HepG2 (cell line): ENCODE measurements around the gene DDIT4. TPM values are rescaled to one million over a fixed set of nuclear protein-coding genes. Genes with fewer than 3 reads are reported as not detected.
A peak's percentile ranks its signal among the peaks of the same experiment; 100 is the strongest.

Source experiments
- CEBPB ChIP-seq: IDR thresholded peaks from 2 replicates; pipeline ENCODE4 v1.6.1; 2011; ENCODE audit warnings: low read depth, low read length, improper control_type of control experiment, borderline replicate concordance
- CEBPG ChIP-seq: IDR thresholded peaks from 2 replicates; pipeline ENCODE4 v1.6.1; 2016
- HMGA1 ChIP-seq: sonication (generic); formaldehyde crosslinking; conservative IDR thresholded peaks from 2 replicates; pipeline ENCODE4 v1.4.0; 2020; ENCODE audit warnings: missing genetic modification reagents
- JUNB ChIP-seq: sonication (generic); formaldehyde crosslinking; IDR thresholded peaks from 2 replicates; pipeline ENCODE4 v1.8.0; 2022; ENCODE audit warnings: missing genetic modification reagents, mild to moderate bottlenecking, borderline replicate concordance
- KDM6A ChIP-seq: IDR thresholded peaks from 2 replicates; pipeline ENCODE4 v1.6.1; 2016; ENCODE audit warnings: low read depth
- KMT2B ChIP-seq: IDR thresholded peaks from 2 replicates; pipeline ENCODE4 v1.6.1; 2016; ENCODE audit warnings: missing genetic modification reagents, missing compliant biosample characterization
- NFKB2 ChIP-seq: sonication (generic); formaldehyde crosslinking; IDR thresholded peaks from 2 replicates; pipeline ENCODE4 v1.4.0; 2020; ENCODE audit warnings: missing genetic modification reagents, borderline replicate concordance
- POLR2A ChIP-seq, 2 experiments: IDR thresholded peaks; 2 replicates each; pipeline ENCODE4 v1.6.1; 2011; ENCODE audit warnings: low read depth in 2 of 2, low read length in 2 of 2, mild to moderate bottlenecking in 1 of 2, moderate library complexity in 1 of 2; ENCODE audit not compliant: insufficient read depth in 1 of 2
- SETDB1 ChIP-seq: sonication (generic); formaldehyde crosslinking; IDR thresholded peaks from 2 replicates; pipeline ENCODE4 v1.5.1; 2020; ENCODE audit warnings: missing genetic modification reagents, mild to moderate bottlenecking, borderline replicate concordance
- ZFP82 ChIP-seq: sonication (generic); formaldehyde crosslinking; IDR thresholded peaks from 2 replicates; pipeline ENCODE4 v1.5.1; 2020; ENCODE audit warnings: mild to moderate bottlenecking, missing genetic modification reagents, borderline replicate concordance
- ZFX ChIP-seq: sonication (generic); formaldehyde crosslinking; IDR thresholded peaks from 2 replicates; pipeline ENCODE4 v1.4.0; 2020; ENCODE audit warnings: mild to moderate bottlenecking, low read depth, missing genetic modification reagents, moderate library complexity
- ZMYM2 ChIP-seq: sonication (generic); formaldehyde crosslinking; IDR thresholded peaks from 2 replicates; pipeline ENCODE4 v1.8.0; 2022; ENCODE audit warnings: mild to moderate bottlenecking, missing genetic modification reagents
- ZNF333 ChIP-seq: sonication (generic); formaldehyde crosslinking; IDR thresholded peaks from 2 replicates; pipeline ENCODE4 v1.4.0; 2020; ENCODE audit warnings: mild to moderate bottlenecking, missing genetic modification reagents, borderline replicate concordance
- ZNF350 ChIP-seq: sonication (generic); formaldehyde crosslinking; IDR thresholded peaks from 2 replicates; pipeline ENCODE4 v1.4.0; 2020; ENCODE audit warnings: mild to moderate bottlenecking, low read depth, missing genetic modification reagents, borderline replicate concordance
- ZSCAN29 ChIP-seq: sonication (generic); formaldehyde crosslinking; conservative IDR thresholded peaks from 2 replicates; pipeline ENCODE4 v1.4.0; 2020; ENCODE audit warnings: mild to moderate bottlenecking, missing genetic modification reagents
- polyA plus RNA-seq, 8 experiments: library from polyadenylated mRNA; depleted of rRNA in 3 of 8; stranded (reverse) in 7 of 8; unstranded in 1 of 8; fragments of >200 nt; fragmentation: Illumina TruSeq in 4 of 8; extraction: Trizol in 4 of 8; gene quantifications; 2 replicates each; pipeline versions ENCODE4 v1.2.1 to v1.2.3, GENCODE V29; 2011 to 2016; ENCODE audit warnings: low read depth in 4 of 8, missing spikeins in 1 of 8, mixed read lengths in 1 of 8; ENCODE audit not compliant: insufficient read depth in 1 of 8
- total RNA-seq, 5 experiments: library from RNA; depleted of rRNA; stranded (reverse); fragments of >200 nt; fragmentation: Illumina TruSeq; extraction: Trizol; gene quantifications; 2 replicates each; pipeline ENCODE4 v1.2.3, GENCODE V29; 2016; ENCODE audit warnings: low read depth in 1 of 5
- TF ChIP-seq, protein P1 (sequence below): sonication (generic); formaldehyde crosslinking; IDR thresholded peaks from 2 replicates; pipeline ENCODE4 v1.5.0; 2020; ENCODE audit warnings: missing genetic modification reagents, mild to moderate bottlenecking, borderline replicate concordance
- TF ChIP-seq, protein P2 (sequence below): sonication (generic); formaldehyde crosslinking; IDR thresholded peaks from 2 replicates; pipeline ENCODE4 v1.4.0; 2020; ENCODE audit warnings: missing genetic modification reagents
- TF ChIP-seq, protein P3 (sequence below): sonication (generic); formaldehyde crosslinking; IDR thresholded peaks from 2 replicates; pipeline ENCODE4 v1.4.0; 2020; ENCODE audit warnings: missing genetic modification reagents, low read depth, mild to moderate bottlenecking, borderline replicate concordance
- TF ChIP-seq, protein P4 (sequence below): sonication (generic); formaldehyde crosslinking; IDR thresholded peaks from 2 replicates; pipeline ENCODE4 v1.4.0; 2020; ENCODE audit warnings: missing genetic modification reagents, borderline replicate concordance
- TF ChIP-seq, protein P5 (sequence below): sonication (generic); formaldehyde crosslinking; IDR thresholded peaks from 2 replicates; pipeline ENCODE4 v1.8.0; 2022; ENCODE audit warnings: low read depth, missing genetic modification reagents

DDIT4 gene
- total and polyA plus RNA-seq, 2 of the 13 experiments (the other 11 are each of a cell fraction or from before 2014, with no cell fraction given) = 35.6 to 40.7 TPM

DNA sequence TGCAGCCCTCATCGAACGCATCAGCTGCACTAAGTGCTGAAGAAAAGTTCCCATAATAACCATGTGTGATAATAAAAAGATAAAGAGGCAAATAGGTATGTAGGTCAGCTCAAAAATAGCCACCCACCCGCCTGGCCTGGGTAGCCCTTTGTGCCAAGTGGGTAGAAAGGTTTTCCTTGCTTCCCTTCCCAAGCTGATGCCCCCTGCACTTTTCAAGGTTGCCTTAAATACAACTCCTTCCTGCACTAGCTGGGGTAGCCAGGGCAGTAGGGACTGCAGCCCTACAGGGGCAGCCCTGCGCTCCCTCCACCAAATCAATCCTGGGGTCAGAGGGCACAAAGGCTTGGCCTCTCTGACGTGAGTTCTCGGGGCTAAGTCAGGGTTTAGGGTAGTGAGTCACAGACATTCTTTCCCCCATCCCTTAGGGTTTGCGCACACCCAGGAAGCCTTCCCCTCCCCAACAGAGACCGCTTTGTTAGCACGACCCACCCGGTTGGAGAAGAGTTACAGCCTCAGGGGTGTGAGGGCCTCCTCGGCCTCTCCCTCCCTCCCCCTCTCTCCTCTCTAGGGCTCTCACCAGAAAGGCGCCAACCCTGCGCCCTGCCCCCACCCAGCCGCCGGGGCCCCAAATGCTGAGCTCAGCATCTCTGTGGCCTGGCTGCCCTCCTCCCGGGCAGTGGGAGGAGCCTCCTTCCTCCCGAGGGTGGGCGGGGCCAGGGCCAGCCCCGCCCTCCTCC, 13.3 kb upstream of the DDIT4 start (continued):
- TF ChIP-seq, protein P1, sequence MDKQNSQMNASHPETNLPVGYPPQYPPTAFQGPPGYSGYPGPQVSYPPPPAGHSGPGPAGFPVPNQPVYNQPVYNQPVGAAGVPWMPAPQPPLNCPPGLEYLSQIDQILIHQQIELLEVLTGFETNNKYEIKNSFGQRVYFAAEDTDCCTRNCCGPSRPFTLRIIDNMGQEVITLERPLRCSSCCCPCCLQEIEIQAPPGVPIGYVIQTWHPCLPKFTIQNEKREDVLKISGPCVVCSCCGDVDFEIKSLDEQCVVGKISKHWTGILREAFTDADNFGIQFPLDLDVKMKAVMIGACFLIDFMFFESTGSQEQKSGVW (CRISPR knock-in tag) = no peak; the same call in 1 of the 2 replicates
- no peak for TF ChIP-seq SETDB1 (CRISPR knock-in tag)
- peak; percentile 33 for TF ChIP-seq CEBPG (CRISPR knock-in tag)
- TF ChIP-seq, protein P2, sequence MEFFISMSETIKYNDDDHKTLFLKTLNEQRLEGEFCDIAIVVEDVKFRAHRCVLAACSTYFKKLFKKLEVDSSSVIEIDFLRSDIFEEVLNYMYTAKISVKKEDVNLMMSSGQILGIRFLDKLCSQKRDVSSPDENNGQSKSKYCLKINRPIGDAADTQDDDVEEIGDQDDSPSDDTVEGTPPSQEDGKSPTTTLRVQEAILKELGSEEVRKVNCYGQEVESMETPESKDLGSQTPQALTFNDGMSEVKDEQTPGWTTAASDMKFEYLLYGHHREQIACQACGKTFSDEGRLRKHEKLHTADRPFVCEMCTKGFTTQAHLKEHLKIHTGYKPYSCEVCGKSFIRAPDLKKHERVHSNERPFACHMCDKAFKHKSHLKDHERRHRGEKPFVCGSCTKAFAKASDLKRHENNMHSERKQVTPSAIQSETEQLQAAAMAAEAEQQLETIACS (CRISPR knock-in tag) = no peak
- no peak for TF ChIP-seq KMT2B (CRISPR knock-in tag)
- TF ChIP-seq KDM6A (CRISPR knock-in tag) = no peak; the same call in 1 of the 2 replicates
- peak; percentile 64; the same call in 1 of the 2 replicates for TF ChIP-seq ZFX
- TF ChIP-seq, protein P3, sequence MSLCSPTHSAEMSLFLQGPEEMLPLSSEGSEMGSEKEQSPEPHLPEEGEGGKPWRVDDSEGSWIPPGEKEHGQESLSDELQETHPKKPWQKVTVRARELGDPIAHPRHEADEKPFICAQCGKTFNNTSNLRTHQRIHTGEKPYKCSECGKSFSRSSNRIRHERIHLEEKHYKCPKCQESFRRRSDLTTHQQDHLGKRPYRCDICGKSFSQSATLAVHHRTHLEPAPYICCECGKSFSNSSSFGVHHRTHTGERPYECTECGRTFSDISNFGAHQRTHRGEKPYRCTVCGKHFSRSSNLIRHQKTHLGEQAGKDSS (CRISPR knock-in tag) = no peak
- no peak; the same call in 1 of the 2 replicates for TF ChIP-seq ZMYM2 (CRISPR knock-in tag)
- peak in 1 of 2 experiments; percentile 19; a peak in 1 of 4 replicates for TF ChIP-seq POLR2A (IDR thresholded peaks at IDR 0.05; ENCODE audit: insufficient read depth in 1 of 2, low read depth in 2 of 2, low read length in 2 of 2)
- TF ChIP-seq JUNB (CRISPR knock-in tag) = no peak
- TF ChIP-seq HMGA1 (CRISPR knock-in tag) = no peak
- no peak for TF ChIP-seq CEBPB
- peak; percentile 75; the same call in 1 of the 2 replicates for TF ChIP-seq ZFP82 (CRISPR knock-in tag)
- TF ChIP-seq ZSCAN29 (CRISPR knock-in tag) = no peak
- TF ChIP-seq, protein P4, sequence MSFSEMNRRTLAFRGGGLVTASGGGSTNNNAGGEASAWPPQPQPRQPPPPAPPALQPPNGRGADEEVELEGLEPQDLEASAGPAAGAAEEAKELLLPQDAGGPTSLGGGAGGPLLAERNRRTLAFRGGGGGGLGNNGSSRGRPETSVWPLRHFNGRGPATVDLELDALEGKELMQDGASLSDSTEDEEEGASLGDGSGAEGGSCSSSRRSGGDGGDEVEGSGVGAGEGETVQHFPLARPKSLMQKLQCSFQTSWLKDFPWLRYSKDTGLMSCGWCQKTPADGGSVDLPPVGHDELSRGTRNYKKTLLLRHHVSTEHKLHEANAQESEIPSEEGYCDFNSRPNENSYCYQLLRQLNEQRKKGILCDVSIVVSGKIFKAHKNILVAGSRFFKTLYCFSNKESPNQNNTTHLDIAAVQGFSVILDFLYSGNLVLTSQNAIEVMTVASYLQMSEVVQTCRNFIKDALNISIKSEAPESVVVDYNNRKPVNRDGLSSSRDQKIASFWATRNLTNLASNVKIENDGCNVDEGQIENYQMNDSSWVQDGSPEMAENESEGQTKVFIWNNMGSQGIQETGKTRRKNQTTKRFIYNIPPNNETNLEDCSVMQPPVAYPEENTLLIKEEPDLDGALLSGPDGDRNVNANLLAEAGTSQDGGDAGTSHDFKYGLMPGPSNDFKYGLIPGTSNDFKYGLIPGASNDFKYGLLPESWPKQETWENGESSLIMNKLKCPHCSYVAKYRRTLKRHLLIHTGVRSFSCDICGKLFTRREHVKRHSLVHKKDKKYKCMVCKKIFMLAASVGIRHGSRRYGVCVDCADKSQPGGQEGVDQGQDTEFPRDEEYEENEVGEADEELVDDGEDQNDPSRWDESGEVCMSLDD (CRISPR knock-in tag) = no peak; the same call in 1 of the 2 replicates
- peak; percentile 53; the same call in 1 of the 2 replicates for TF ChIP-seq NFKB2 (CRISPR knock-in tag)
- TF ChIP-seq, protein P5, sequence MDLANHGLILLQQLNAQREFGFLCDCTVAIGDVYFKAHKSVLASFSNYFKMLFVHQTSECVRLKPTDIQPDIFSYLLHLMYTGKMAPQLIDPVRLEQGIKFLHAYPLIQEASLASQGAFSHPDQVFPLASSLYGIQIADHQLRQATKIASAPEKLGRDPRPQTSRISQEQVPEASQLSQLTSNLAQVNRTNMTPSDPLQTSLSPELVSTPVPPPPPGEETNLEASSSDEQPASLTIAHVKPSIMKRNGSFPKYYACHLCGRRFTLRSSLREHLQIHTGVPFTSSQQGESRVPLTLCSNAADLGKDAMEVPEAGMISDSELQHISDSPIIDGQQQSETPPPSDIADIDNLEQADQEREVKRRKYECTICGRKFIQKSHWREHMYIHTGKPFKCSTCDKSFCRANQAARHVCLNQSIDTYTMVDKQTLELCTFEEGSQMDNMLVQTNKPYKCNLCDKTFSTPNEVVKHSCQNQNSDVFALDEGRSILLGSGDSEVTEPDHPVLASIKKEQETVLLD (CRISPR knock-in tag) = no peak
- TF ChIP-seq ZNF350 (CRISPR knock-in tag) = peak; percentile 76
- no peak for TF ChIP-seq ZNF333
